ENCODE data around the gene TRAPPC12. TPM values are rescaled to one million over a fixed set of nuclear protein-coding genes. Genes with fewer than 3 reads are reported as not detected.
"Not testable (repeated sequence)": the region's sequence is repeated elsewhere in the genome, so short reads cannot be mapped to it uniquely, and the experiment has no call there.

The TRAPPC12 gene
- total RNA-seq, 2 donors from 2014 or later = 53.9 to 71.4 TPM

DNA sequence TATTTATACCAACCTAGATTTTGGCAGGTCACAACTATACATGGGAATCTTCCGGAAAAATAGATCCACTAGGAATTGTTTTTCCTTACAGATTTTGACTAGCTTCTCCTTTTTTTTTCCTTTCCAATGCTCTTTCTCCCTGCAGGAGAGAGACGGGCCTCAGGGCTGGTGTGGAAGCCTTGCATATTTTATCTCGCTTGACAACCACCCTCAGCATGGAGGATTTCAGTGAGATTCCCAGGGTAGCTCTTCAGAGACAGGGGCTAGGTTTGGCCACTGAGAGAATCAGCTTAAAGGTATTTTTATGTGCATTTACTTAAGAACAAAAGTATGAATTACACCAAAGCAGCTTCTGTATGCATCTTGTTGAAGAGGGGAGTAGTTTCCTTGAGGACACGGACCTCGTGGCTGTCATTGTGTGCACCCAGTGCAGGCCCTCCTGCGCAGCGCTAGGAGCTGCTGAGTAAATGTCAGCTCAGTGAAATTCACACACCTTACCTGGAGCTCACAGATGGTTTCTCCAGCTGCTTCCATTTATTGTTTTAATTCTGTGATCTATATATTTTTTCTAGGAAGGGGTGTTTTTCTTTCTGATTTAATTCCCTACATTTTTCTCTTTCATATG is 54.4 kb downstream of the TRAPPC12 start:
- DNase-seq (ENCODE audit: low spot score in 2 of 2) (no peak), ATAC-seq (no peak)
- no peaks in the 10 kb centered on the region for H3K9me3 Mint-ChIP-seq
- H3K36me3 Mint-ChIP-seq = no peaks in the 10 kb centered on the region
- H3K27ac Mint-ChIP-seq = peak overlapping the region in 1 of 2 donors; percentile 32

GRCh38 chr2:3434654-3435053 is 55.2 kb downstream of the TRAPPC12 start:
- no peak for ATAC-seq
- H3K36me3 Mint-ChIP-seq = no peaks in the 10 kb centered on the region
- peak overlapping the region in 1 of 2 donors; percentile 32 for H3K27ac Mint-ChIP-seq

DNA sequence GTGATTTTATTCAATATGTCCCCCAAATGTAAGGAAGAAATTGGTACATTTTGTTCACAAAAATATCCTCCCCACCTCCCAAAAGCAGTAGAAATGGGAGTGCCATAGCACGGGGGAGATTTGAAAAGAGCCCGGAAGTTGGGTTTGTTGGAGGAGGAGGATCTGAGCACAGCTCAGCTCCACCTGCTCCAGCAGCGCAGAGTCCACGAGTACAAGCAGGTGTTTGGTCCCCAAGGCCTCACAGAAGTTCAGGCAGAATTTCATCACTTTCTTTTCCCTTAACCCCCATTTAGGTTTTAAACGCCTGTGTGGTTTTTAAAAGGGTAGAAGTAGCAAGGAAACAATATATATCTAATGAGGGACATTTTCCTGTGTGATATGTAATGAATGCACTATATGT is 56.0 kb downstream of the TRAPPC12 start:
- Mint-ChIP-seq H3K27ac (no peak overlapping the region), H3K9me3 (no peaks in the 10 kb centered on the region), H3K36me3 (no peaks in the 10 kb centered on the region)
- ATAC-seq (no peak), DNase-seq (ENCODE audit: low spot score in 2 of 2) (no peak)

More at GRCh38 chr2:3434654-3435053, 55.2 kb downstream of the TRAPPC12 start:
- H3K9me3 Mint-ChIP-seq = no peaks in the 10 kb centered on the region
- no peak for DNase-seq (ENCODE audit: low spot score in 2 of 2)

DNA sequence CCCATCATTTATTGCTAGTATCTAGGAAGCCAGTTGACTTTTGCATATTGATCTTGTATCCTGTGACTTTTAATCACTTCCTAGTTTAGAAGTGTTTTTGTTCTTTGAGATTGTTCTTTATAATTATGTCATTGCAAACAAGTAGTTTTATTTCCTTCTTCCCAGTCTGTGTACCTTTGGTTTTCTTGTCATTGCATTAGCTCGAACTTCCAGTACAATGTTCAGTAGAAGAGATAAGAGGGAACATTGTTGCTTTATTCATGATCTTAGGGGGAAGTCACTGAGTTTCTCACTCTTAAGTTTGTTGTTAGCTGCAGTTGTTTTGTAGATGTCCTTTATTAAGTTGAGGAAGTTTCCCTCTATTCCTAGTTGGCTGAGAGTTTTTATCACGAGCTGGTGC is 61.0 kb downstream of the TRAPPC12 start:
- Mint-ChIP-seq H3K36me3 (peaks cover 0 to under 1% of the 10 kb centered on the region in 2 donors), H3K27ac (no peak overlapping the region), H3K9me3 (no peaks in the 10 kb centered on the region)
- no peak for ATAC-seq
- no peak for DNase-seq (ENCODE audit: low spot score in 2 of 2)

- H3K9me3 Mint-ChIP-seq = no peaks in the 10 kb centered on the region
- H3K27ac Mint-ChIP-seq = no peak overlapping the region
- ATAC-seq = no peak
- H3K36me3 Mint-ChIP-seq = peaks cover 9% of the 10 kb centered on the region in 2 donors
- DNase-seq (ENCODE audit: low spot score in 2 of 2) = no peak
Measured at GRCh38 chr2:3441465-3441864, 62.0 kb downstream of the TRAPPC12 start.

DNA sequence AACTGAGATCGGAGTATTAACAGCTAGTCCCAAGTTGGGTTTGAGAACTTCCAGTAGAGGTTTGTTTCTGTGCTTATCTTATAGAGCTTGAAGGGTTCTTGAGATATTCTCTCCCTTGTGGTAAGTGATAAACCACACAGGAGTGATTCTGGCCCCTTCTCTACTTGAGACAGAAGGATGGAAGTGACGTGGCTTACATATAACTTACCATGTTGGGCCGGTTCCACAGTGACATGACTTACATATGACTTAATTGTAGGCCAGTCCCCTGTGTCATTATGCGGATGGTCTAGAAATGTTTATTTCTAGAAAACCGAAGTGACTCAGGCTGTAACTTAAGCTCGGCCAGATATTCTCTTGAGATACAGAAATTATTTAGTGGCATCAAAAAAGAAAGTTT is 62.7 kb downstream of the TRAPPC12 start:
- Mint-ChIP-seq H3K36me3 (peaks cover 12% of the 10 kb centered on the region in 2 donors), H3K27ac (no peak overlapping the region), H3K9me3 (no peaks in the 10 kb centered on the region)
- DNase-seq (ENCODE audit: low spot score in 2 of 2) (no peak), ATAC-seq (no peak)

DNA sequence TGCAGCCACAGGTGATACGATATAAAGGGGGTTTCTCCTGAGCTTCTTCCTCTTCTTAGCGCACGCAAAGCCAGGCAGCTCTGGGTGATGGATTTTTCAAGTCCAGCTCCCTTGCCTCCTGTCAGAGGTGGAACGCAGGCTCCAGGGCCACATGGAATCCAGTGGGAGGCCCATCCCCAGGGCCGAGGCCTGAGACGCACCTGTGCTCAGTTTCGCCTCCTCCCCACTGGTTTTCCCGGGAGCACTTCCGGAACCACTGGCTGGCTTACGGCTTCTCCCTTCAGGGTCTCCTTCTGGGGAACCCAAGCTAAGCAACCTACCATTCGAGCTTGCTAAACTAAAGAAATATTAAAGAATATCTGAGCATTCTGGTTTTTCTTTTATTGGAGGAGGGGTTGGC is 63.6 kb downstream of the TRAPPC12 start:
- no peaks in the 10 kb centered on the region for H3K9me3 Mint-ChIP-seq
- DNase-seq (ENCODE audit: low spot score in 2 of 2) (no peak), ATAC-seq (no peak)
- no peak overlapping the region for H3K27ac Mint-ChIP-seq
- H3K36me3 Mint-ChIP-seq = peaks cover 12 to 14% of the 10 kb centered on the region in 2 donors

DNA sequence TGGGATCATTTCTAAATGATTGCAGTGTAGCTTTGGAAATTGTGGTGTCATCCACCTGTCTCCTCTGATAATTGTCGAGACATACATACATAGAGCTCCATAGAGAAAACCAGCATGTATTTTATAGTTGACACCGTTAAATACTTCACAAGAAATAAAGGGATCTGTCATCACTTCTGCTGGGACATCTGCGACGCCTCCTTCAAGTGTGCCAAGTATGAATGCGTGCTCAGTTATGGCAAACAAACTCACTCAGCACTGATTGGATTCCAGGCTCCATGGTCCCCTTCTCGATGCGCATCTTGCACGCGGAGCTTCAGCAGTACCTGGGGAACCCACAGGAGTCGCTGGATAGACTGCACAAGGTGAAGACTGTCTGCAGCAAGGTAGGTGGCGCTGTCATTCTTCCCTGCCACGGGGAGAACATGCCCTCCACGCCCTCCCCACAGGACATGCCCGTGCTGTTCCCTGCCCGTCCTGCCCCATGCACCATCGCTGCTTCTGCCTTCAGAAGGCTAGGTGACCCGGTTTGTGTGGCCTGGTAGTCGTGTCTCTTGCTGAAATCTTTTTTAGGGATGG is 64.1 kb downstream of the TRAPPC12 start:
- DNase-seq (ENCODE audit: low spot score in 2 of 2) = no peak
- H3K27ac Mint-ChIP-seq = peak overlapping the region in 1 of 2 donors; percentile 14
- no peak for ATAC-seq
- H3K36me3 Mint-ChIP-seq = peaks cover 12 to 14% of the 10 kb centered on the region in 2 donors
- no peaks in the 10 kb centered on the region for H3K9me3 Mint-ChIP-seq

DNA sequence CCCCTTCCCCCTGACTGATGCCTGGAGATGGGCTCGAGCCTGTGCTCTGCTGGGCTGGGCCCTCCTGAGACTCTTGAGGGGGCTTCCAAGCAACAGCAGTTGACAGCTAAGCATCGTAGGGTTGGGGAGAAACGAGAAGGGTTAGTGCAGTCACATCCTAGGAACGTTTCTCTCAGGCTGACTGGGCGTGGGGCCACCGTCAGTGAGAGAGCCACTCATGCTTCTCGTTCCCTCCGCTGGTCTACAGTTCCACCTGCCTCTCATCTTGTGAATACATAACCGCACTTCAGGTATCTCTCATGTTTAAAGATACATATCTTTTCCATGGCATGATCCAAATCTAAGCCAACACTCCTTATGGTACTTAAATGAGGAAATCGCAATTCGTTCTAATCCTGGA is 66.4 kb downstream of the TRAPPC12 start:
- no peak for ATAC-seq

DNA sequence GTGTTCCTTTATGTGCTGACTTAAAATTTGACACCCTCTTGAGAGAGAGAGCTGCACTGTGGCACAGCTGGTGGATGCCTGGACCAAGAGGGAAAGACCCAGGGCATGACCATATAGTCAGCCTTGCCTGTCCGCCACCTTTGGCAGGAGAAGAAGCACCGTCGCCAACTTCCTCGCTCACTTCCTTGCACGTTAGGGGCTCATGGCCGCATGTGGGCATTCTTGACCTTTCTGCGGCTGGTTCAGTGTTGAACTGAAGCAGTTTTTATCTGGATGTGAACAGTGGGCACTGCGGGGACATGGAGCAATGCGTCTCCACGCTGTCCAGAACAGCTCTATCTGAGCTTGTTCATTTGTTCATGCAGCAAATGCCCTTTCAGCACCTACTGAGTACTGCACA is 66.9 kb downstream of the TRAPPC12 start:
- Mint-ChIP-seq H3K9me3 (no peaks in the 10 kb centered on the region), H3K27ac (no peak overlapping the region), H3K36me3 (peaks cover 12 to 14% of the 10 kb centered on the region in 2 donors)
- no peak for ATAC-seq
- no peak for DNase-seq (ENCODE audit: low spot score in 2 of 2)

More for the DNA sequence above, 66.4 kb downstream of the TRAPPC12 start:
- Mint-ChIP-seq H3K9me3 (no peaks in the 10 kb centered on the region), H3K27ac (peak overlapping the region in 1 of 2 donors; percentile 38), H3K36me3 (peaks cover 12 to 14% of the 10 kb centered on the region in 2 donors)
- no peak for DNase-seq (ENCODE audit: low spot score in 2 of 2)

GRCh38 chr2:3447186-3447585 is 67.7 kb downstream of the TRAPPC12 start:
- not testable (repeated sequence) for DNase-seq (ENCODE audit: low spot score in 2 of 2); ATAC-seq; H3K9me3 Mint-ChIP-seq
- peaks cover 12 to 14% of the 10 kb centered on the region in 2 donors for H3K36me3 Mint-ChIP-seq
- H3K27ac Mint-ChIP-seq = peak overlapping the region in 1 of 2 donors; percentile 25

- ATAC-seq = no peak
- H3K36me3 Mint-ChIP-seq = peaks cover 12 to 14% of the 10 kb centered on the region in 2 donors
- H3K9me3 Mint-ChIP-seq = no peaks in the 10 kb centered on the region
- no peak overlapping the region for H3K27ac Mint-ChIP-seq
- no peak for DNase-seq (ENCODE audit: low spot score in 2 of 2)
Measured at GRCh38 chr2:3447789-3448317, 68.4 kb downstream of the TRAPPC12 start.

- not testable (repeated sequence) for DNase-seq (ENCODE audit: low spot score in 2 of 2); ATAC-seq; H3K27ac Mint-ChIP-seq; H3K9me3 Mint-ChIP-seq
- peaks cover 12 to 14% of the 10 kb centered on the region in 2 donors for H3K36me3 Mint-ChIP-seq
Measured at GRCh38 chr2:3448441-3448911, 69.0 kb downstream of the TRAPPC12 start.

DNA sequence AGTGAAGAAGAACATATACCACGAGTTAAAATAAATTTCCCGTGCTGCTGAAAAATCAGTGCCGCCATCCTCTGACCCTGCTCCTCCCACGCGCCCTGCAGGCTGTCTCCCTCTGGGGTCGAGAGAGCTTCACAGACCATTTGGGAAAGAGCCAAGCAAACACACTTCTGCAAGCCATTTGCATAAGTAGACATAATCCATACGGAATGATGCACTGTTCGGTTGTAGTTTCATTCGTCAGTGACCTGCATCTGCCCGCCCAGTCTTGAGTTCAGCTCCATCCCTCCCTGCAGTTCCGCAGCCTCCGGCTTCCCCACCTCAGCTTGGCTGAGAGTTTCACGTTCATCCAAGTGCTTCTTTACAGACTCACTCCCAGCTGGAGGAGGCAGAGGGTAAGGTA is 69.6 kb downstream of the TRAPPC12 start:
- no peak for DNase-seq (ENCODE audit: low spot score in 2 of 2)
- no peak for ATAC-seq
- peaks cover 12 to 14% of the 10 kb centered on the region in 2 donors for H3K36me3 Mint-ChIP-seq
- no peaks in the 10 kb centered on the region for H3K9me3 Mint-ChIP-seq
- no peak overlapping the region for H3K27ac Mint-ChIP-seq

DNA sequence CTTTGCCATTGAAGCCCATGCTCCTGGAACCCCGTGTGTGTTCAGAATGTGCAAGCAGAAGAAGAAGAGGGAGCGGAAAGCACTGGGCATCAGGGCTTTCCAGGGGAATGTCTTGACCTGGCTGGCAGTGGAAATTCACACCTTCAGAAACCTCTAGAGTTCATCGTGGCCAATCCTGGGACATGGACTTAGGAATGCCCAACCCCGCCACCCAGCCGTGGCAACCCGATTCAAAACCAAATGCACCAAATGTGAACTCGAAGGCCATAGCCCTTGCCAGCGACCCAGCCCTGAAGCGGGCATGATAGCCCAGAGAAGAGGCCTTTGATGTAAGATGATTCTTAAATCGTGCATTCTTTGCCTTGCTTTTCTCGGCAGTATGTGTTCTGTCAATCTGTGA is 70.4 kb downstream of the TRAPPC12 start:
- DNase-seq (ENCODE audit: low spot score in 2 of 2) = no peak
- no peaks in the 10 kb centered on the region for H3K9me3 Mint-ChIP-seq
- H3K27ac Mint-ChIP-seq = no peak overlapping the region
- H3K36me3 Mint-ChIP-seq = peaks cover 12 to 14% of the 10 kb centered on the region in 2 donors
- ATAC-seq = no peak

DNA sequence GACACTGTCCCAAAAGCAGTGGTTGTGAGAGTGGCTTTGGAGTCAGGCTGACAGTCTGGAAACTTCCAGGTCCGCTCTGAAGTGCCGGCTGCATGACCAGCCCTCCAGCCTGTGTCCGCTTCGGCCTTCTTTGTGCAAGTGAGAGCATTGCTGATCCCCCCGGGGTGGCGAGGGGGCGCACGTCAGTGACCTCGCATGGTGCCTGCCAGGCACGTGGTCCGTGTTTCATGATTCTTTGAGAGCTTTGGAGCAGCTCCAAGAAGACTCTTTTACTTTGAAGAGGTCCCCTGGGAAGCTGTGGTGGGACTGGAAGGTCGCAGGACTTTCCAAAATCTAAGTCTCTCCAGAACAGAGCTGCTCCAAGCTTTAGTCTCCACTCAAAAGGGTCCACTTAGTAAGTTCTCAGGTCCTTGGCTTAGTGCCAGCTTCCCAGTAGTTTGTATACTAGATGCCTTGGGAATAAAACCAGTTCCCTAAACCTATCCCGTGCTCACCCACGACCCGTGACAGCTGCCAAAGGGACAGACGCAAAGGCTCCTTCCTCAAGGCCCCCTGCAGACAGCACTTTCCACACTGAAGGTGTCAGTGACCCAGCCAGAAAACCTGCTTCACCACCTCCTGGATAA is 71.0 kb downstream of the TRAPPC12 start:
- DNase-seq (ENCODE audit: low spot score in 2 of 2) (no peak), ATAC-seq (no peak)
- Mint-ChIP-seq H3K36me3 (peaks cover 12 to 13% of the 10 kb centered on the region in 2 donors), H3K27ac (peak overlapping the region in 1 of 2 donors; percentile 52), H3K9me3 (no peaks in the 10 kb centered on the region)

DNA sequence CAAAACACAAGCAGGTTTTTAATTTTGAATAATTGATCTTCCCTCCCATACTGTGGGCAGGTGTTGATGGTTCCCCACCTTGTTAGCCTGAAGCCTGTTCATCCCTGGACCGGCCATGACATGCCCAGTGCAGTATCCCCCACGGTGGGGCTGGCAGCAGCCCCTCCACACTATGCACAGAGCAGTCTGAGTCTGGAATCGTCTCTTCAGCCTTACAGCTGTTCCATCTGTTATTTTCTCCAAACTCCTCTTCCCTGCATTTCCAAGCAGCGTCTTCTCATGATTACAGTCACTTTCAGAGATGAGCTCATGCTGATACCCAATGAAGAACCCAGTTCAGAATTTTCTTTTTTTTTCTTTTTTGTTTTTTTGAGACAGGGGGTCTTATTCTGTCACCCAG is 71.7 kb downstream of the TRAPPC12 start:
- DNase-seq (ENCODE audit: low spot score in 2 of 2) (no peak), ATAC-seq (no peak)
- H3K27ac Mint-ChIP-seq = peak overlapping the region; percentile 2 to 52

More for the DNA sequence above, 71.7 kb downstream of the TRAPPC12 start:
- H3K36me3 Mint-ChIP-seq = peaks cover 6 to 11% of the 10 kb centered on the region in 2 donors
- no peaks in the 10 kb centered on the region for H3K9me3 Mint-ChIP-seq

Data from activated naive CD4-positive, alpha-beta T cell treated with anti-CD3 and anti-CD28 coated beads, Interleukin-2, amount 50 U/mL, for 72 hours (primary cell).